DOHH2 (cell line): Measurements from ENCODE around the gene PAMR1.

ENCODE experiments used
- CTCF ChIP-seq: fragments of 200-600 bp; sonication (generic); IDR thresholded peaks from one replicate; pipeline ENCODE4 v1.5.1; 2014; ENCODE audit warnings: antibody characterized with exemption, mild to moderate bottlenecking, low read depth, low read length; ENCODE audit not compliant: poor library complexity, severe bottlenecking
- EZH2phosphoT487 ChIP-seq: fragments of 200-600 bp; sonication (generic); IDR thresholded peaks from 2 replicates; pipeline ENCODE4 v1.6.1; 2017; ENCODE audit warnings: borderline replicate concordance, mild to moderate bottlenecking, antibody characterized with exemption, low read length, moderate library complexity, mixed read lengths

- TF ChIP-seq EZH2phosphoT487 (no peak), CTCF (no peak)
Observed at GRCh38 chr11:35418282-35419183, 106.9 kb downstream of the PAMR1 start.
